ENCODE data around the gene UBR1. TPM values are rescaled to one million over a fixed set of nuclear protein-coding genes. Genes with fewer than 3 reads are reported as not detected.

The UBR1 gene
- total RNA-seq, 1 experiment from 2014 or later, result 22.2 TPM

- Histone ChIP-seq H4K5ac (ENCODE audit: insufficient read length, low read depth, low read length) (no peak overlapping the region), H3K9me3 (ENCODE audit: control insufficient read depth, low read depth, low read length) (no peaks in the 10 kb centered on the region), H4K91ac (ENCODE audit: insufficient read length, low read depth, low read length) (no peak overlapping the region), H3K4ac (ENCODE audit: low read depth, low read length) (no peak overlapping the region), H2BK120ac (ENCODE audit: low read depth, low read length, poor library complexity, severe bottlenecking) (no peak overlapping the region), H3K79me1 (ENCODE audit: insufficient read depth, low read depth, low read length, poor library complexity, severe bottlenecking) (no peaks in the 10 kb centered on the region), H3K56ac (ENCODE audit: insufficient read length, low read depth, low read length) (no peak overlapping the region), H4K8ac (replicated peaks; ENCODE audit: insufficient read length, low read depth, low read length) (no peak overlapping the region), H3K79me2 (ENCODE audit: insufficient read depth, low read length) (no peaks in the 10 kb centered on the region), H2AFZ (ENCODE audit: low read length) (no peak overlapping the region), H2BK5ac (ENCODE audit: insufficient read length, low read length) (no peak overlapping the region), H3K27ac (ENCODE audit: insufficient read length, low read depth, low read length) (no peak overlapping the region), H3K27me3 (ENCODE audit: insufficient read depth, low read length) (no peaks in the 10 kb centered on the region), H3K4me1 (ENCODE audit: insufficient read depth, low read length) (no peaks in the 10 kb centered on the region), H2AK5ac (ENCODE audit: insufficient read length, low read length) (no peak overlapping the region), H2BK20ac (ENCODE audit: low read depth, low read length, poor library complexity, severe bottlenecking) (no peak overlapping the region), H2BK12ac (ENCODE audit: insufficient read length, low read depth, low read length) (no peak overlapping the region), H3K9ac (ENCODE audit: extremely low read depth, insufficient read length, low read length) (no peak overlapping the region), H3K23ac (ENCODE audit: insufficient read length, low read depth, low read length) (no peak overlapping the region), H3T11ph (ENCODE audit: low read length) (no peak overlapping the region), H3K18ac (ENCODE audit: insufficient read length, low read depth, low read length) (no peak overlapping the region), H4K20me1 (ENCODE audit: control insufficient read depth, insufficient read depth, insufficient read length) (no peaks in the 10 kb centered on the region), H2BK15ac (ENCODE audit: low read depth, low read length) (no peak overlapping the region), H3K4me2 (ENCODE audit: insufficient read depth, insufficient read length, low read length) (no peak overlapping the region), H3K14ac (ENCODE audit: insufficient read depth, low read length) (no peak overlapping the region), H3K23me2 (ENCODE audit: insufficient read length, low read depth, low read length, poor library complexity, severe bottlenecking) (no peaks in the 10 kb centered on the region)
- no peak for TF ChIP-seq CTCF (conservative IDR thresholded peaks at IDR 0.05)
- peaks cover 15 to 79% (median 62%) of the 10 kb centered on the region in 3 experiments for H3K36me3 Mint-ChIP-seq (ENCODE audit: insufficient read depth in 1 of 3, low read depth in 3 of 3)
- no peak overlapping the region for H3K4me3 Mint-ChIP-seq
- H3K27ac Mint-ChIP-seq, result no peak overlapping the region
- H3K4me1 Mint-ChIP-seq, result no peaks in the 10 kb centered on the region
- H3K9me3 Mint-ChIP-seq, result no peaks in the 10 kb centered on the region
- no peak for DNase-seq
- no CpG with 5 or more reads among the region's 4 CpGs for WGBS (ENCODE audit: extremely low coverage, insufficient read length, low lambda C conversion rate)
- H3K27me3 Mint-ChIP-seq (ENCODE audit: low read depth), result no peaks in the 10 kb centered on the region
Observed at GRCh38 chr15:43070249-43070648, 35.6 kb downstream of the UBR1 start.
